Nephron (organoid): ENCODE results near the gene CHAT.

Experiments
- H3K27ac Mint-ChIP-seq, 3 experiments: 2 replicates each; pipeline ENCODE4 v1.8.0; 2020; ENCODE audit warnings: mixed read lengths in 3 of 3, mild to moderate bottlenecking in 2 of 3, moderate library complexity in 1 of 3
- H3K27me3 Mint-ChIP-seq: 2 replicates; pipeline ENCODE4 v1.8.0; 2021; ENCODE audit warnings: low read depth, mild to moderate bottlenecking, moderate library complexity, mixed read lengths
- H3K36me3 Mint-ChIP-seq: 2 replicates; pipeline ENCODE4 v1.8.0; 2020; ENCODE audit warnings: low read depth, mixed read lengths
- H3K4me1 Mint-ChIP-seq: 2 replicates; pipeline ENCODE4 v1.8.0; 2020; ENCODE audit warnings: mixed read lengths
- H3K4me3 Mint-ChIP-seq, 3 experiments: 2 replicates each; pipeline ENCODE4 v1.8.0; 2020; ENCODE audit warnings: mild to moderate bottlenecking in 3 of 3, mixed read lengths in 3 of 3, moderate library complexity in 2 of 3
- H3K9me3 Mint-ChIP-seq: 2 replicates; pipeline ENCODE4 v1.8.0; 2020; ENCODE audit warnings: mixed read lengths
- CTCF ChIP-seq, 3 experiments: fragments of 200-600 bp; sonication (generic); IDR thresholded peaks; one replicate each; pipeline ENCODE4 v1.5.0; 2021; ENCODE audit warnings: antibody characterized with exemption in 3 of 3; ENCODE audit not compliant: unreplicated experiment in 3 of 3

The CHAT gene

GRCh38 chr10:49585387-49585786 is 28.4 kb upstream of the CHAT start:
- Mint-ChIP-seq H3K27me3 (peaks cover 25% of the 10 kb centered on the region), H3K9me3 (no peaks in the 10 kb centered on the region), H3K36me3 (no peaks in the 10 kb centered on the region), H3K4me3 (no peak overlapping the region), H3K27ac (no peak overlapping the region), H3K4me1 (no peaks in the 10 kb centered on the region)
- TF ChIP-seq CTCF (IDR thresholded peaks at IDR 0.05; ENCODE audit: unreplicated experiment in 3 of 3): no peak

GRCh38 chr10:49587981-49588380 is 25.9 kb upstream of the CHAT start:
- Mint-ChIP-seq H3K27ac (no peak overlapping the region), H3K4me1 (no peaks in the 10 kb centered on the region), H3K36me3 (no peaks in the 10 kb centered on the region), H3K9me3 (no peaks in the 10 kb centered on the region), H3K4me3 (no peak overlapping the region), H3K27me3 (peaks cover 32% of the 10 kb centered on the region)
- no peak for TF ChIP-seq CTCF (IDR thresholded peaks at IDR 0.05; ENCODE audit: unreplicated experiment in 3 of 3)

GRCh38 chr10:49592726-49593563 is 20.9 kb upstream of the CHAT start:
- peak; percentile 79 to 87 (median 81) for TF ChIP-seq CTCF (IDR thresholded peaks at IDR 0.05; ENCODE audit: unreplicated experiment in 3 of 3)
- no peak overlapping the region for H3K4me3 Mint-ChIP-seq
- no peaks in the 10 kb centered on the region for H3K4me1 Mint-ChIP-seq
- no peaks in the 10 kb centered on the region for H3K36me3 Mint-ChIP-seq
- peaks cover 49% of the 10 kb centered on the region for H3K27me3 Mint-ChIP-seq
- H3K27ac Mint-ChIP-seq: no peak overlapping the region
- H3K9me3 Mint-ChIP-seq: no peaks in the 10 kb centered on the region

GRCh38 chr10:49593564-49593875 is 20.3 kb upstream of the CHAT start:
- H3K9me3 Mint-ChIP-seq: no peaks in the 10 kb centered on the region
- H3K36me3 Mint-ChIP-seq: no peaks in the 10 kb centered on the region
- H3K4me1 Mint-ChIP-seq: no peaks in the 10 kb centered on the region
- no peak for TF ChIP-seq CTCF (IDR thresholded peaks at IDR 0.05; ENCODE audit: unreplicated experiment in 3 of 3)
- H3K4me3 Mint-ChIP-seq: no peak overlapping the region
- no peak overlapping the region for H3K27ac Mint-ChIP-seq
- peaks cover 54% of the 10 kb centered on the region for H3K27me3 Mint-ChIP-seq

GRCh38 chr10:49593998-49594397 is 19.8 kb upstream of the CHAT start:
- Mint-ChIP-seq H3K4me3 (no peak overlapping the region), H3K36me3 (no peaks in the 10 kb centered on the region), H3K4me1 (no peaks in the 10 kb centered on the region), H3K9me3 (no peaks in the 10 kb centered on the region), H3K27me3 (peaks cover 55% of the 10 kb centered on the region), H3K27ac (no peak overlapping the region)
- TF ChIP-seq CTCF (IDR thresholded peaks at IDR 0.05; ENCODE audit: unreplicated experiment in 3 of 3): no peak

GRCh38 chr10:49594594-49594993 is 19.2 kb upstream of the CHAT start:
- no peaks in the 10 kb centered on the region for H3K9me3 Mint-ChIP-seq
- H3K36me3 Mint-ChIP-seq: no peaks in the 10 kb centered on the region
- H3K27ac Mint-ChIP-seq: no peak overlapping the region
- H3K27me3 Mint-ChIP-seq: peaks cover 54% of the 10 kb centered on the region
- H3K4me3 Mint-ChIP-seq: no peak overlapping the region
- no peaks in the 10 kb centered on the region for H3K4me1 Mint-ChIP-seq
- peak; percentile 75 to 86 (median 83) for TF ChIP-seq CTCF (IDR thresholded peaks at IDR 0.05; ENCODE audit: unreplicated experiment in 3 of 3)
